H9 (cell line): ENCODE measurements around the gene VAV1. TPM values are rescaled to one million over a fixed set of nuclear protein-coding genes. Genes with fewer than 3 reads are reported as not detected.

Experiments
- DNase-seq: peaks from one replicate; pipeline ENCODE4 v3.0.0-alpha.2; 2017
- H2AFZ ChIP-seq: one replicate; pipeline ENCODE4 v1.6.1; 2013; ENCODE audit warnings: mild to moderate bottlenecking, low read length, control low read depth, moderate library complexity
- H2AK5ac ChIP-seq: 2 replicates; pipeline ENCODE4 v1.6.1; 2013; ENCODE audit warnings: low read length, control low read depth, mixed read lengths; ENCODE audit not compliant: insufficient read length
- H2BK120ac ChIP-seq: one replicate; pipeline ENCODE4 v1.6.1; 2013; ENCODE audit warnings: low read depth, mild to moderate bottlenecking, low read length, control low read depth, inconsistent platforms; ENCODE audit not compliant: poor library complexity, severe bottlenecking
- H2BK12ac ChIP-seq: 2 replicates; pipeline ENCODE4 v1.6.1; 2013; ENCODE audit warnings: low read length, control low read depth, mixed read lengths, low read depth; ENCODE audit not compliant: insufficient read length
- H2BK15ac ChIP-seq: 2 replicates; pipeline ENCODE4 v1.6.1; 2013; ENCODE audit warnings: low read depth, low read length, control low read depth
- H2BK20ac ChIP-seq: one replicate; pipeline ENCODE4 v1.6.1; 2013; ENCODE audit warnings: low read depth, mild to moderate bottlenecking, low read length, control low read depth, inconsistent platforms; ENCODE audit not compliant: poor library complexity, severe bottlenecking
- H2BK5ac ChIP-seq: 2 replicates; pipeline ENCODE4 v1.6.1; 2013; ENCODE audit warnings: low read length, control low read depth, mixed read lengths; ENCODE audit not compliant: insufficient read length
- H3K14ac ChIP-seq: 2 replicates; pipeline ENCODE4 v1.6.1; 2013; ENCODE audit warnings: low read length, control low read depth; ENCODE audit not compliant: insufficient read depth
- H3K18ac ChIP-seq: 2 replicates; pipeline ENCODE4 v1.6.1; 2013; ENCODE audit warnings: low read depth, mild to moderate bottlenecking, mixed read lengths, low read length, control low read depth; ENCODE audit not compliant: insufficient read length
- H3K23ac ChIP-seq: 2 replicates; pipeline ENCODE4 v1.6.1; 2013; ENCODE audit warnings: low read length, control low read depth, mixed read lengths, low read depth; ENCODE audit not compliant: insufficient read length
- H3K23me2 ChIP-seq: 2 replicates; pipeline ENCODE4 v1.6.1; 2013; ENCODE audit warnings: low read depth, mild to moderate bottlenecking, mixed read lengths, low read length, control low read depth; ENCODE audit not compliant: insufficient read length, poor library complexity, severe bottlenecking
- H3K27ac ChIP-seq: 2 replicates; pipeline ENCODE4 v1.5.1; 2013; ENCODE audit warnings: low read length, control low read depth, mixed read lengths, low read depth; ENCODE audit not compliant: insufficient read length
- H3K27me3 ChIP-seq: 2 replicates; pipeline ENCODE4 v1.6.1; 2013; ENCODE audit warnings: low read length, control low read depth, inconsistent platforms; ENCODE audit not compliant: insufficient read depth
- H3K4ac ChIP-seq: 2 replicates; pipeline ENCODE4 v1.6.1; 2013; ENCODE audit warnings: low read depth, mild to moderate bottlenecking, control low read depth, inconsistent platforms, low read length, moderate library complexity
- H3K4me1 ChIP-seq: 2 replicates; pipeline ENCODE4 v1.6.1; 2013; ENCODE audit warnings: low read length, control low read depth, inconsistent platforms; ENCODE audit not compliant: insufficient read depth
- H3K4me2 ChIP-seq: 2 replicates; pipeline ENCODE4 v1.6.1; 2013; ENCODE audit warnings: low read length, control low read depth, mixed read lengths; ENCODE audit not compliant: insufficient read length, insufficient read depth
- H3K56ac ChIP-seq: 2 replicates; pipeline ENCODE4 v1.6.1; 2013; ENCODE audit warnings: low read depth, mild to moderate bottlenecking, mixed read lengths, low read length, control low read depth; ENCODE audit not compliant: insufficient read length
- H3K79me1 ChIP-seq: 2 replicates; pipeline ENCODE4 v1.6.1; 2013; ENCODE audit warnings: low read depth, mild to moderate bottlenecking, moderate library complexity, low read length, control low read depth, inconsistent platforms; ENCODE audit not compliant: insufficient read depth, poor library complexity, severe bottlenecking
- H3K79me2 ChIP-seq: 2 replicates; pipeline ENCODE4 v1.6.1; 2013; ENCODE audit warnings: low read length, control low read depth, inconsistent platforms; ENCODE audit not compliant: insufficient read depth
- H3K9ac ChIP-seq: 2 replicates; pipeline ENCODE4 v1.6.1; 2013; ENCODE audit warnings: low read length, control low read depth, mixed read lengths; ENCODE audit not compliant: insufficient read length; ENCODE audit errors: extremely low read depth
- H3K9me3 ChIP-seq: one replicate; pipeline ENCODE4 v1.6.1; 2013; ENCODE audit warnings: low read depth, low read length, inconsistent platforms; ENCODE audit not compliant: control insufficient read depth
- H3T11ph ChIP-seq: one replicate; pipeline ENCODE4 v1.6.1; 2013; ENCODE audit warnings: mild to moderate bottlenecking, low read length, control low read depth, inconsistent platforms
- H4K20me1 ChIP-seq: one replicate; pipeline ENCODE4 v1.6.1; 2013; ENCODE audit not compliant: control insufficient read depth, insufficient read length, insufficient read depth
- H4K5ac ChIP-seq: 2 replicates; pipeline ENCODE4 v1.6.1; 2013; ENCODE audit warnings: low read depth, mild to moderate bottlenecking, mixed read lengths, low read length, control low read depth; ENCODE audit not compliant: insufficient read length
- H4K8ac ChIP-seq: replicated peaks from 2 replicates; pipeline ENCODE4 v1.6.1; 2013; ENCODE audit warnings: low read length, control low read depth, mixed read lengths, low read depth; ENCODE audit not compliant: insufficient read length
- H4K91ac ChIP-seq: 2 replicates; pipeline ENCODE4 v1.6.1; 2013; ENCODE audit warnings: low read depth, mild to moderate bottlenecking, moderate library complexity, mixed read lengths, low read length, control low read depth; ENCODE audit not compliant: insufficient read length
- H3K27ac Mint-ChIP-seq, 3 experiments: 2 replicates in 2 of 3; 3 replicates in 1 of 3; pipeline ENCODE4 v1.8.0; 2020 to 2021; ENCODE audit warnings: mixed read lengths in 3 of 3, mild to moderate bottlenecking in 1 of 3, moderate library complexity in 1 of 3
- H3K27me3 Mint-ChIP-seq: 2 replicates; pipeline ENCODE4 v1.8.0; 2021; ENCODE audit warnings: low read depth, mild to moderate bottlenecking, moderate library complexity, mixed read lengths
- H3K36me3 Mint-ChIP-seq, 3 experiments: 2 replicates in 2 of 3; 3 replicates in 1 of 3; pipeline ENCODE4 v1.8.0; 2020 to 2021; ENCODE audit warnings: low read depth in 3 of 3, mixed read lengths in 3 of 3; ENCODE audit not compliant: insufficient read depth in 1 of 3
- H3K4me1 Mint-ChIP-seq, 2 experiments: 2 replicates each; pipeline ENCODE4 v1.8.0; 2020; ENCODE audit warnings: mixed read lengths in 2 of 2
- H3K4me3 Mint-ChIP-seq, 2 experiments: 2 replicates in 1 of 2; 3 replicates in 1 of 2; pipeline ENCODE4 v1.8.0; 2020 to 2021; ENCODE audit warnings: mild to moderate bottlenecking in 2 of 2, mixed read lengths in 2 of 2, moderate library complexity in 1 of 2
- H3K9me3 Mint-ChIP-seq, 2 experiments: 2 replicates in 1 of 2; 3 replicates in 1 of 2; pipeline ENCODE4 v1.8.0; 2020; ENCODE audit warnings: mild to moderate bottlenecking in 2 of 2, mixed read lengths in 2 of 2, moderate library complexity in 1 of 2
- CTCF ChIP-seq: fragments of 200-600 bp; sonication (generic); conservative IDR thresholded peaks from 3 replicates; pipeline ENCODE4 v1.8.0; 2021; ENCODE audit warnings: antibody characterized with exemption, mild to moderate bottlenecking
- WGBS: extraction: QIAGEN DNeasy Blood & Tissue Kit; methylation state at CpG from one replicate; pipeline ENCODE4 v1.1.7; 2013; ENCODE audit warnings: missing lambda C conversion rate, low lambda C conversion rate, mixed read lengths; ENCODE audit not compliant: insufficient read length; ENCODE audit errors: extremely low coverage; 5-methylcytosine and 5-hydroxymethylcytosine counted together
- total RNA-seq: library from RNA; stranded (reverse); gene quantifications from 2 replicates; pipeline ENCODE4 v1.2.1, GENCODE V29; 2021

The VAV1 gene
- total RNA-seq, 1 experiment from 2014 or later: 0.90 TPM

GRCh38 chr19:6835501-6835900, 63.0 kb downstream of the VAV1 start:
- WGBS: no CpG with 5 or more reads among the region's 3 CpGs
- H3K14ac ChIP-seq: no peak overlapping the region
- H3K79me1 ChIP-seq: no peaks in the 10 kb centered on the region
- TF ChIP-seq CTCF: no peak
- no peak overlapping the region for H2BK12ac ChIP-seq
- H3K18ac ChIP-seq: no peak overlapping the region
- H4K5ac ChIP-seq: no peak overlapping the region
- no peak overlapping the region for H3K9ac ChIP-seq
- H2BK15ac ChIP-seq: no peak overlapping the region
- DNase-seq: no peak
- H3K23ac ChIP-seq: no peak overlapping the region
- no peaks in the 10 kb centered on the region for H3K27me3 ChIP-seq
- H3K27ac ChIP-seq: no peak overlapping the region
- no peak overlapping the region for H3K4me2 ChIP-seq
- H4K91ac ChIP-seq: no peak overlapping the region
- no peaks in the 10 kb centered on the region for H3K79me2 ChIP-seq
- H3K56ac ChIP-seq: no peak overlapping the region
- H3K9me3 ChIP-seq: no peaks in the 10 kb centered on the region
- H3K4me1 ChIP-seq: no peaks in the 10 kb centered on the region
- no peak overlapping the region for H2BK120ac ChIP-seq
- no peaks in the 10 kb centered on the region for H3K36me3 Mint-ChIP-seq
- no peak overlapping the region for H2AFZ ChIP-seq
- no peak overlapping the region for H4K8ac ChIP-seq
- H2BK20ac ChIP-seq: no peak overlapping the region
- no peak overlapping the region for H2AK5ac ChIP-seq
- no peaks in the 10 kb centered on the region for H3K23me2 ChIP-seq
- H3K9me3 Mint-ChIP-seq: peaks cover 0 to 73% of the 10 kb centered on the region in 2 experiments; a peak in 4 of 5 replicates
- H3K4me3 Mint-ChIP-seq: no peak overlapping the region
- no peak overlapping the region for H3K27ac Mint-ChIP-seq
- no peak overlapping the region for H2BK5ac ChIP-seq
- peaks cover 11% of the 10 kb centered on the region for H3K27me3 Mint-ChIP-seq
- H3K4me1 Mint-ChIP-seq: no peaks in the 10 kb centered on the region
- H3K4ac ChIP-seq: no peak overlapping the region
- no peaks in the 10 kb centered on the region for H4K20me1 ChIP-seq
- no peak overlapping the region for H3T11ph ChIP-seq
